GM18870 (cell line): ENCODE data around the gene S100A8.
"Not testable (repeated sequence)": the region's sequence is repeated elsewhere in the genome, so short reads cannot be mapped to it uniquely, and the experiment has no call there.

Experiments
- ATAC-seq: cut with Tn5 transposase; IDR thresholded peaks from one replicate; pipeline ENCODE4 v1.9.1; 2021; ENCODE audit warnings: moderate library complexity; ENCODE audit not compliant: unreplicated experiment

The S100A8 gene

GRCh38 chr1:153390938-153391710 lies at the start of gene S100A8:
Gene S100A8, minus strand, starts transcription at chr1:153391073. Its CDS starts 538 bp downstream, at chr1:153390535.
- no peak for ATAC-seq

- no peak for ATAC-seq
Observed at GRCh38 chr1:153439273-153439672, 48.4 kb upstream of the S100A8 start.

- ATAC-seq = no peak
Observed at GRCh38 chr1:153438599-153438998, 47.7 kb upstream of the S100A8 start.

- ATAC-seq = no peak
Observed at GRCh38 chr1:153437236-153437635, 46.4 kb upstream of the S100A8 start.

GRCh38 chr1:153434746-153435455 lies 44.0 kb upstream of the S100A8 start:
- ATAC-seq = no peak

GRCh38 chr1:153432874-153433681 lies 42.2 kb upstream of the S100A8 start:
- ATAC-seq = no peak

GRCh38 chr1:153431928-153432327 lies 41.1 kb upstream of the S100A8 start:
- ATAC-seq = no peak

- ATAC-seq = no peak
Observed at GRCh38 chr1:153431427-153431826, 40.6 kb upstream of the S100A8 start.

GRCh38 chr1:153431002-153431401 lies 40.1 kb upstream of the S100A8 start:
- ATAC-seq = no peak

GRCh38 chr1:153430561-153430960 lies 39.7 kb upstream of the S100A8 start:
- ATAC-seq = no peak

- no peak for ATAC-seq
Observed at GRCh38 chr1:153430166-153430553, 39.3 kb upstream of the S100A8 start.

- ATAC-seq = no peak
Observed at GRCh38 chr1:153429266-153430165, 38.6 kb upstream of the S100A8 start.

GRCh38 chr1:153428791-153429190 lies 37.9 kb upstream of the S100A8 start:
- no peak for ATAC-seq

GRCh38 chr1:153428073-153428638 lies 37.3 kb upstream of the S100A8 start:
- ATAC-seq = no peak

GRCh38 chr1:153426809-153427208 lies 35.9 kb upstream of the S100A8 start:
- ATAC-seq = no peak

GRCh38 chr1:153422450-153423068 lies 31.7 kb upstream of the S100A8 start:
- ATAC-seq = no peak

GRCh38 chr1:153420306-153420705 lies 29.4 kb upstream of the S100A8 start:
- no peak for ATAC-seq

GRCh38 chr1:153419436-153419793 lies 28.5 kb upstream of the S100A8 start:
- ATAC-seq = not testable (repeated sequence)

- ATAC-seq = not testable (repeated sequence)
Observed at GRCh38 chr1:153418758-153419435, 28.0 kb upstream of the S100A8 start.
